H9 (cell line): ENCODE data around the gene ALB. TPM values are rescaled to one million over a fixed set of nuclear protein-coding genes. Genes with fewer than 3 reads are reported as not detected.

Source experiments
- DNase-seq: peaks from one replicate; pipeline ENCODE4 v3.0.0-alpha.2; 2017
- H2AFZ ChIP-seq: one replicate; pipeline ENCODE4 v1.6.1; 2013; ENCODE audit warnings: mild to moderate bottlenecking, low read length, control low read depth, moderate library complexity
- H2AK5ac ChIP-seq: 2 replicates; pipeline ENCODE4 v1.6.1; 2013; ENCODE audit warnings: low read length, control low read depth, mixed read lengths; ENCODE audit not compliant: insufficient read length
- H2BK120ac ChIP-seq: one replicate; pipeline ENCODE4 v1.6.1; 2013; ENCODE audit warnings: low read depth, mild to moderate bottlenecking, low read length, control low read depth, inconsistent platforms; ENCODE audit not compliant: poor library complexity, severe bottlenecking
- H2BK12ac ChIP-seq: 2 replicates; pipeline ENCODE4 v1.6.1; 2013; ENCODE audit warnings: low read length, control low read depth, mixed read lengths, low read depth; ENCODE audit not compliant: insufficient read length
- H2BK15ac ChIP-seq: 2 replicates; pipeline ENCODE4 v1.6.1; 2013; ENCODE audit warnings: low read depth, low read length, control low read depth
- H2BK20ac ChIP-seq: one replicate; pipeline ENCODE4 v1.6.1; 2013; ENCODE audit warnings: low read depth, mild to moderate bottlenecking, low read length, control low read depth, inconsistent platforms; ENCODE audit not compliant: poor library complexity, severe bottlenecking
- H2BK5ac ChIP-seq: 2 replicates; pipeline ENCODE4 v1.6.1; 2013; ENCODE audit warnings: low read length, control low read depth, mixed read lengths; ENCODE audit not compliant: insufficient read length
- H3K14ac ChIP-seq: 2 replicates; pipeline ENCODE4 v1.6.1; 2013; ENCODE audit warnings: low read length, control low read depth; ENCODE audit not compliant: insufficient read depth
- H3K18ac ChIP-seq: 2 replicates; pipeline ENCODE4 v1.6.1; 2013; ENCODE audit warnings: low read depth, mild to moderate bottlenecking, mixed read lengths, low read length, control low read depth; ENCODE audit not compliant: insufficient read length
- H3K23ac ChIP-seq: 2 replicates; pipeline ENCODE4 v1.6.1; 2013; ENCODE audit warnings: low read length, control low read depth, mixed read lengths, low read depth; ENCODE audit not compliant: insufficient read length
- H3K23me2 ChIP-seq: 2 replicates; pipeline ENCODE4 v1.6.1; 2013; ENCODE audit warnings: low read depth, mild to moderate bottlenecking, mixed read lengths, low read length, control low read depth; ENCODE audit not compliant: insufficient read length, poor library complexity, severe bottlenecking
- H3K27ac ChIP-seq: 2 replicates; pipeline ENCODE4 v1.5.1; 2013; ENCODE audit warnings: low read length, control low read depth, mixed read lengths, low read depth; ENCODE audit not compliant: insufficient read length
- H3K27me3 ChIP-seq: 2 replicates; pipeline ENCODE4 v1.6.1; 2013; ENCODE audit warnings: low read length, control low read depth, inconsistent platforms; ENCODE audit not compliant: insufficient read depth
- H3K4ac ChIP-seq: 2 replicates; pipeline ENCODE4 v1.6.1; 2013; ENCODE audit warnings: low read depth, mild to moderate bottlenecking, control low read depth, inconsistent platforms, low read length, moderate library complexity
- H3K4me1 ChIP-seq: 2 replicates; pipeline ENCODE4 v1.6.1; 2013; ENCODE audit warnings: low read length, control low read depth, inconsistent platforms; ENCODE audit not compliant: insufficient read depth
- H3K4me2 ChIP-seq: 2 replicates; pipeline ENCODE4 v1.6.1; 2013; ENCODE audit warnings: low read length, control low read depth, mixed read lengths; ENCODE audit not compliant: insufficient read length, insufficient read depth
- H3K56ac ChIP-seq: 2 replicates; pipeline ENCODE4 v1.6.1; 2013; ENCODE audit warnings: low read depth, mild to moderate bottlenecking, mixed read lengths, low read length, control low read depth; ENCODE audit not compliant: insufficient read length
- H3K79me1 ChIP-seq: 2 replicates; pipeline ENCODE4 v1.6.1; 2013; ENCODE audit warnings: low read depth, mild to moderate bottlenecking, moderate library complexity, low read length, control low read depth, inconsistent platforms; ENCODE audit not compliant: insufficient read depth, poor library complexity, severe bottlenecking
- H3K79me2 ChIP-seq: 2 replicates; pipeline ENCODE4 v1.6.1; 2013; ENCODE audit warnings: low read length, control low read depth, inconsistent platforms; ENCODE audit not compliant: insufficient read depth
- H3K9ac ChIP-seq: 2 replicates; pipeline ENCODE4 v1.6.1; 2013; ENCODE audit warnings: low read length, control low read depth, mixed read lengths; ENCODE audit not compliant: insufficient read length; ENCODE audit errors: extremely low read depth
- H3K9me3 ChIP-seq: one replicate; pipeline ENCODE4 v1.6.1; 2013; ENCODE audit warnings: low read depth, low read length, inconsistent platforms; ENCODE audit not compliant: control insufficient read depth
- H3T11ph ChIP-seq: one replicate; pipeline ENCODE4 v1.6.1; 2013; ENCODE audit warnings: mild to moderate bottlenecking, low read length, control low read depth, inconsistent platforms
- H4K20me1 ChIP-seq: one replicate; pipeline ENCODE4 v1.6.1; 2013; ENCODE audit not compliant: control insufficient read depth, insufficient read length, insufficient read depth
- H4K5ac ChIP-seq: 2 replicates; pipeline ENCODE4 v1.6.1; 2013; ENCODE audit warnings: low read depth, mild to moderate bottlenecking, mixed read lengths, low read length, control low read depth; ENCODE audit not compliant: insufficient read length
- H4K8ac ChIP-seq: replicated peaks from 2 replicates; pipeline ENCODE4 v1.6.1; 2013; ENCODE audit warnings: low read length, control low read depth, mixed read lengths, low read depth; ENCODE audit not compliant: insufficient read length
- H4K91ac ChIP-seq: 2 replicates; pipeline ENCODE4 v1.6.1; 2013; ENCODE audit warnings: low read depth, mild to moderate bottlenecking, moderate library complexity, mixed read lengths, low read length, control low read depth; ENCODE audit not compliant: insufficient read length
- H3K27ac Mint-ChIP-seq, 3 experiments: 2 replicates in 2 of 3; 3 replicates in 1 of 3; pipeline ENCODE4 v1.8.0; 2020 to 2021; ENCODE audit warnings: mixed read lengths in 3 of 3, mild to moderate bottlenecking in 1 of 3, moderate library complexity in 1 of 3
- H3K27me3 Mint-ChIP-seq: 2 replicates; pipeline ENCODE4 v1.8.0; 2021; ENCODE audit warnings: low read depth, mild to moderate bottlenecking, moderate library complexity, mixed read lengths
- H3K36me3 Mint-ChIP-seq, 3 experiments: 2 replicates in 2 of 3; 3 replicates in 1 of 3; pipeline ENCODE4 v1.8.0; 2020 to 2021; ENCODE audit warnings: low read depth in 3 of 3, mixed read lengths in 3 of 3; ENCODE audit not compliant: insufficient read depth in 1 of 3
- H3K4me1 Mint-ChIP-seq, 2 experiments: 2 replicates each; pipeline ENCODE4 v1.8.0; 2020; ENCODE audit warnings: mixed read lengths in 2 of 2
- H3K4me3 Mint-ChIP-seq, 2 experiments: 2 replicates in 1 of 2; 3 replicates in 1 of 2; pipeline ENCODE4 v1.8.0; 2020 to 2021; ENCODE audit warnings: mild to moderate bottlenecking in 2 of 2, mixed read lengths in 2 of 2, moderate library complexity in 1 of 2
- H3K9me3 Mint-ChIP-seq, 2 experiments: 2 replicates in 1 of 2; 3 replicates in 1 of 2; pipeline ENCODE4 v1.8.0; 2020; ENCODE audit warnings: mild to moderate bottlenecking in 2 of 2, mixed read lengths in 2 of 2, moderate library complexity in 1 of 2
- CTCF ChIP-seq: fragments of 200-600 bp; sonication (generic); conservative IDR thresholded peaks from 3 replicates; pipeline ENCODE4 v1.8.0; 2021; ENCODE audit warnings: antibody characterized with exemption, mild to moderate bottlenecking
- WGBS: extraction: QIAGEN DNeasy Blood & Tissue Kit; methylation state at CpG from one replicate; pipeline ENCODE4 v1.1.7; 2013; ENCODE audit warnings: missing lambda C conversion rate, low lambda C conversion rate, mixed read lengths; ENCODE audit not compliant: insufficient read length; ENCODE audit errors: extremely low coverage; 5-methylcytosine and 5-hydroxymethylcytosine counted together
- total RNA-seq: library from RNA; stranded (reverse); gene quantifications from 2 replicates; pipeline ENCODE4 v1.2.1, GENCODE V29; 2021

Gene ALB
- total RNA-seq, 1 experiment from 2014 or later = not detected

GRCh38 chr4:73438048-73438447 lies 34.0 kb downstream of the ALB start:
- no peak overlapping the region for H3K56ac ChIP-seq
- no peak overlapping the region for H3K18ac ChIP-seq
- H4K20me1 ChIP-seq = no peaks in the 10 kb centered on the region
- Mint-ChIP-seq H3K9me3 (no peaks in the 10 kb centered on the region), H3K4me1 (no peaks in the 10 kb centered on the region), H3K4me3 (no peak overlapping the region), H3K36me3 (no peaks in the 10 kb centered on the region), H3K27me3 (no peaks in the 10 kb centered on the region), H3K27ac (no peak overlapping the region)
- DNase-seq = no peak
- H2BK5ac ChIP-seq = no peak overlapping the region
- H3K23me2 ChIP-seq = no peaks in the 10 kb centered on the region
- no peak overlapping the region for H2BK15ac ChIP-seq
- H3K4me1 ChIP-seq = no peaks in the 10 kb centered on the region
- no peak overlapping the region for H3K4me2 ChIP-seq
- H2AFZ ChIP-seq = no peak overlapping the region
- H3K27me3 ChIP-seq = no peaks in the 10 kb centered on the region
- no peaks in the 10 kb centered on the region for H3K79me1 ChIP-seq
- no peak overlapping the region for H4K8ac ChIP-seq
- no peak overlapping the region for H3T11ph ChIP-seq
- no peak overlapping the region for H2AK5ac ChIP-seq
- H3K23ac ChIP-seq = no peak overlapping the region
- H3K4ac ChIP-seq = no peak overlapping the region
- no peak overlapping the region for H3K27ac ChIP-seq
- WGBS = no CpG with 5 or more reads among the region's 1 CpG
- no peaks in the 10 kb centered on the region for H3K79me2 ChIP-seq
- no peaks in the 10 kb centered on the region for H3K9me3 ChIP-seq
- no peak overlapping the region for H2BK12ac ChIP-seq
- no peak overlapping the region for H2BK20ac ChIP-seq
- no peak overlapping the region for H2BK120ac ChIP-seq
- no peak for TF ChIP-seq CTCF
- no peak overlapping the region for H3K14ac ChIP-seq
- no peak overlapping the region for H4K91ac ChIP-seq
- no peak overlapping the region for H3K9ac ChIP-seq
- no peak overlapping the region for H4K5ac ChIP-seq
